ENCODE data around the gene TRPM2. TPM values are rescaled to one million over a fixed set of nuclear protein-coding genes. Genes with fewer than 3 reads are reported as not detected.

Gene TRPM2
- total and polyA plus RNA-seq, 2 of the 13 experiments (the other 11 are each of a cell fraction or from before 2014, with no cell fraction given): 0.07 to 0.20 TPM

GRCh38 chr21:44338971-44339910 is 14.2 kb upstream of the TRPM2 start, which contains the start of gene CFAP410 (continued):
- TF ChIP-seq, protein P1, sequence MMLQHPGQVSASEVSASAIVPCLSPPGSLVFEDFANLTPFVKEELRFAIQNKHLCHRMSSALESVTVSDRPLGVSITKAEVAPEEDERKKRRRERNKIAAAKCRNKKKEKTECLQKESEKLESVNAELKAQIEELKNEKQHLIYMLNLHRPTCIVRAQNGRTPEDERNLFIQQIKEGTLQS (CRISPR knock-in tag; IDR thresholded peaks at IDR 0.05): 0 out of 2 replicates have a peak, but pooled peaks have one; percentile 16
- peak; percentile 68; the same call in 1 of the 2 replicates for TF ChIP-seq ZSCAN25 (CRISPR knock-in tag; IDR thresholded peaks at IDR 0.05)
- peak; percentile 83; the same call in 1 of the 2 replicates for TF ChIP-seq KLF11 (CRISPR knock-in tag; IDR thresholded peaks at IDR 0.05)
- TF ChIP-seq ZNF589 (CRISPR knock-in tag; conservative IDR thresholded peaks at IDR 0.05): no peak
- no peak for TF ChIP-seq ZNF468 (CRISPR knock-in tag; IDR thresholded peaks at IDR 0.05)
- no peak for TF ChIP-seq STAT5B (CRISPR knock-in tag; IDR thresholded peaks at IDR 0.05)
- TF ChIP-seq ZBTB7B (CRISPR knock-in tag; IDR thresholded peaks at IDR 0.05): peak; percentile 82; the same call in 1 of the 2 replicates
- TF ChIP-seq, protein P2, sequence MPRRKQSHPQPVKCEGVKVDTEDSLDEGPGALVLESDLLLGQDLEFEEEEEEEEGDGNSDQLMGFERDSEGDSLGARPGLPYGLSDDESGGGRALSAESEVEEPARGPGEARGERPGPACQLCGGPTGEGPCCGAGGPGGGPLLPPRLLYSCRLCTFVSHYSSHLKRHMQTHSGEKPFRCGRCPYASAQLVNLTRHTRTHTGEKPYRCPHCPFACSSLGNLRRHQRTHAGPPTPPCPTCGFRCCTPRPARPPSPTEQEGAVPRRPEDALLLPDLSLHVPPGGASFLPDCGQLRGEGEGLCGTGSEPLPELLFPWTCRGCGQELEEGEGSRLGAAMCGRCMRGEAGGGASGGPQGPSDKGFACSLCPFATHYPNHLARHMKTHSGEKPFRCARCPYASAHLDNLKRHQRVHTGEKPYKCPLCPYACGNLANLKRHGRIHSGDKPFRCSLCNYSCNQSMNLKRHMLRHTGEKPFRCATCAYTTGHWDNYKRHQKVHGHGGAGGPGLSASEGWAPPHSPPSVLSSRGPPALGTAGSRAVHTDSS (CRISPR knock-in tag; conservative IDR thresholded peaks at IDR 0.05): no peak
- TF ChIP-seq, protein P3, sequence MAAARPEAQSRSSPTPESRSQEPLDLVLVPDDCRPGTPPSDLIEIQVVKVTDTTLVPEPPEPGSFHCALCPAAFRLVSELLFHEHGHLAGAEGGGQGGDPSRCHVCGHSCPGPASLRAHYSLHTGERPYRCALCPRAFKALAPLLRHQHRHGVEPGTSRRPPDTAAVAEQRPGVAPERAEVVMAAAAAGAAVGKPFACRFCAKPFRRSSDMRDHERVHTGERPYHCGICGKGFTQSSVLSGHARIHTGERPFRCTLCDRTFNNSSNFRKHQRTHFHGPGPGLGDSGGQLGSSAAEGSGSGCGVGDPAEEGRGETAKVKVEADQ (CRISPR knock-in tag; IDR thresholded peaks at IDR 0.05; ENCODE audit: borderline replicate concordance): peak; percentile 61; the same call in 1 of the 2 replicates
- no peak for TF ChIP-seq ZFP36L2 (CRISPR knock-in tag; IDR thresholded peaks at IDR 0.05)
- TF ChIP-seq ZNF766 (CRISPR knock-in tag; IDR thresholded peaks at IDR 0.05; ENCODE audit: borderline replicate concordance): peak; percentile 80; the same call in 1 of the 2 replicates
- no peak for TF ChIP-seq ZNF572 (CRISPR knock-in tag; IDR thresholded peaks at IDR 0.05)
- no peak for TF ChIP-seq ZNF562 (CRISPR knock-in tag; IDR thresholded peaks at IDR 0.05; ENCODE audit: borderline replicate concordance)
- TF ChIP-seq LBX2 (CRISPR knock-in tag; IDR thresholded peaks at IDR 0.05; ENCODE audit: borderline replicate concordance): no peak
- no peak for TF ChIP-seq ZNF460 (CRISPR knock-in tag; IDR thresholded peaks at IDR 0.05; ENCODE audit: borderline replicate concordance)
- no peak; the same call in 1 of the 2 replicates for TF ChIP-seq RFXANK (CRISPR knock-in tag; IDR thresholded peaks at IDR 0.05)
- no peak for TF ChIP-seq ZNF672 (CRISPR knock-in tag; IDR thresholded peaks at IDR 0.05)
- peak; percentile 66; the same call in 1 of the 2 replicates for TF ChIP-seq RXRA (CRISPR knock-in tag; IDR thresholded peaks at IDR 0.05)
- no peak for TF ChIP-seq REXO4 (CRISPR knock-in tag; IDR thresholded peaks at IDR 0.05; ENCODE audit: borderline replicate concordance)
- TF ChIP-seq, protein P4, sequence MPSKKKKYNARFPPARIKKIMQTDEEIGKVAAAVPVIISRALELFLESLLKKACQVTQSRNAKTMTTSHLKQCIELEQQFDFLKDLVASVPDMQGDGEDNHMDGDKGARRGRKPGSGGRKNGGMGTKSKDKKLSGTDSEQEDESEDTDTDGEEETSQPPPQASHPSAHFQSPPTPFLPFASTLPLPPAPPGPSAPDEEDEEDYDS (CRISPR knock-in tag; IDR thresholded peaks at IDR 0.05): no peak
- TF ChIP-seq, protein P5, sequence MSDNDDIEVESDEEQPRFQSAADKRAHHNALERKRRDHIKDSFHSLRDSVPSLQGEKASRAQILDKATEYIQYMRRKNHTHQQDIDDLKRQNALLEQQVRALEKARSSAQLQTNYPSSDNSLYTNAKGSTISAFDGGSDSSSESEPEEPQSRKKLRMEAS (IDR thresholded peaks at IDR 0.05): peak; percentile 93
- TF ChIP-seq, protein P6, sequence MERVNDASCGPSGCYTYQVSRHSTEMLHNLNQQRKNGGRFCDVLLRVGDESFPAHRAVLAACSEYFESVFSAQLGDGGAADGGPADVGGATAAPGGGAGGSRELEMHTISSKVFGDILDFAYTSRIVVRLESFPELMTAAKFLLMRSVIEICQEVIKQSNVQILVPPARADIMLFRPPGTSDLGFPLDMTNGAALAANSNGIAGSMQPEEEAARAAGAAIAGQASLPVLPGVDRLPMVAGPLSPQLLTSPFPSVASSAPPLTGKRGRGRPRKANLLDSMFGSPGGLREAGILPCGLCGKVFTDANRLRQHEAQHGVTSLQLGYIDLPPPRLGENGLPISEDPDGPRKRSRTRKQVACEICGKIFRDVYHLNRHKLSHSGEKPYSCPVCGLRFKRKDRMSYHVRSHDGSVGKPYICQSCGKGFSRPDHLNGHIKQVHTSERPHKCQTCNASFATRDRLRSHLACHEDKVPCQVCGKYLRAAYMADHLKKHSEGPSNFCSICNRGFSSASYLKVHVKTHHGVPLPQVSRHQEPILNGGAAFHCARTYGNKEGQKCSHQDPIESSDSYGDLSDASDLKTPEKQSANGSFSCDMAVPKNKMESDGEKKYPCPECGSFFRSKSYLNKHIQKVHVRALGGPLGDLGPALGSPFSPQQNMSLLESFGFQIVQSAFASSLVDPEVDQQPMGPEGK (CRISPR knock-in tag; IDR thresholded peaks at IDR 0.05): peak; percentile 50
- TF ChIP-seq PLRG1 (conservative IDR thresholded peaks at IDR 0.05): no peak
- TF ChIP-seq, protein P7, sequence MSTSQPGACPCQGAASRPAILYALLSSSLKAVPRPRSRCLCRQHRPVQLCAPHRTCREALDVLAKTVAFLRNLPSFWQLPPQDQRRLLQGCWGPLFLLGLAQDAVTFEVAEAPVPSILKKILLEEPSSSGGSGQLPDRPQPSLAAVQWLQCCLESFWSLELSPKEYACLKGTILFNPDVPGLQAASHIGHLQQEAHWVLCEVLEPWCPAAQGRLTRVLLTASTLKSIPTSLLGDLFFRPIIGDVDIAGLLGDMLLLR (CRISPR knock-in tag; IDR thresholded peaks at IDR 0.05): peak; percentile 54; the same call in 1 of the 2 replicates

All from HepG2 (cell line).